Neural cell (in vitro differentiated cells): ENCODE data around the gene IL21R. TPM values are rescaled to one million over a fixed set of nuclear protein-coding genes. Genes with fewer than 3 reads are reported as not detected.

Source experiments
- H2AFZ ChIP-seq: fragments of 200-600, 300-800 bp; sonication (generic), shearing (Covaris generic); 2 replicates; pipeline ENCODE4 v1.6.0; 2014; ENCODE audit warnings: low read depth, mild to moderate bottlenecking, antibody characterized with exemption, low read length, moderate library complexity
- H3F3A ChIP-seq: fragments of 200-600 bp; shearing (Covaris generic); 2 replicates; pipeline ENCODE4 v1.6.1; 2016; ENCODE audit warnings: mild to moderate bottlenecking, moderate library complexity, mixed read lengths, antibody characterized with exemption, low read length; ENCODE audit not compliant: insufficient read depth, poor library complexity, severe bottlenecking
- H3K27ac ChIP-seq: fragments of 200-600, 300-800 bp; sonication (generic), shearing (Covaris generic); 2 replicates; pipeline ENCODE4 v1.5.1; 2014; ENCODE audit warnings: mild to moderate bottlenecking, low read length, moderate library complexity
- H3K27me3 ChIP-seq: fragments of 300-800, 200-600 bp; sonication (generic), shearing (Covaris generic); 2 replicates; pipeline ENCODE4 v1.6.0; 2014; ENCODE audit warnings: mild to moderate bottlenecking, low read depth, low read length, moderate library complexity; ENCODE audit not compliant: insufficient read depth
- H3K36me3 ChIP-seq: fragments of 300-800, 200-600 bp; sonication (generic), shearing (Covaris generic); 2 replicates; pipeline ENCODE4 v1.5.1; 2014; ENCODE audit warnings: mild to moderate bottlenecking, antibody characterized with exemption, low read length, moderate library complexity; ENCODE audit not compliant: insufficient read depth
- H3K4me2 ChIP-seq: fragments of 300-800, 200-600 bp; sonication (generic), shearing (Covaris generic); 2 replicates; pipeline ENCODE4 v1.6.0; 2014; ENCODE audit warnings: mild to moderate bottlenecking, low read length
- H3K4me3 ChIP-seq: fragments of 300-800, 200-600 bp; sonication (generic), shearing (Covaris generic); 2 replicates; pipeline ENCODE4 v1.5.1; 2014; ENCODE audit warnings: mild to moderate bottlenecking, low read length, moderate library complexity
- H3K79me2 ChIP-seq: fragments of 200-600 bp; shearing (Covaris generic); replicated peaks from 2 replicates; pipeline ENCODE4 v1.6.0; 2014; ENCODE audit warnings: mild to moderate bottlenecking, low read length, moderate library complexity; ENCODE audit not compliant: insufficient read depth
- H3K9ac ChIP-seq: fragments of 300-800, 200-600 bp; sonication (generic), shearing (Covaris generic); 2 replicates; pipeline ENCODE4 v1.6.1; 2016; ENCODE audit warnings: mild to moderate bottlenecking, low read length, mixed read lengths
- H3K9me2 ChIP-seq: fragments of 200-600 bp; shearing (Covaris generic); 2 replicates; pipeline ENCODE4 v1.6.1; 2016; ENCODE audit warnings: mild to moderate bottlenecking, low read length, mixed read lengths; ENCODE audit not compliant: insufficient read depth
- H3K9me3 ChIP-seq: fragments of 200-600, 300-800 bp; sonication (generic), shearing (Covaris generic); 2 replicates; pipeline ENCODE4 v1.6.1; 2016; ENCODE audit warnings: mild to moderate bottlenecking, mixed run types, low read length, moderate library complexity, mixed read lengths
- H4K20me1 ChIP-seq: fragments of 200-600 bp; shearing (Covaris generic); 2 replicates; pipeline ENCODE4 v1.6.1; 2016; ENCODE audit warnings: mild to moderate bottlenecking, mixed run types; ENCODE audit not compliant: insufficient read depth
- EP300 ChIP-seq: fragments of 450-650 bp; conservative IDR thresholded peaks from 2 replicates; pipeline ENCODE4 v1.6.1; 2014; ENCODE audit warnings: antibody characterized with exemption, mild to moderate bottlenecking, moderate library complexity; ENCODE audit not compliant: poor library complexity, severe bottlenecking
- EZH2 ChIP-seq: fragments of 200-600, 300-800 bp; shearing (Covaris generic), sonication (generic); IDR thresholded peaks from 2 replicates; pipeline ENCODE4 v1.6.1; 2014; ENCODE audit warnings: antibody characterized with exemption, low read length, borderline replicate concordance, mild to moderate bottlenecking; ENCODE audit not compliant: insufficient read depth, poor library complexity, severe bottlenecking
- MXI1 ChIP-seq: fragments of 450-650 bp; conservative IDR thresholded peaks from 2 replicates; pipeline ENCODE4 v1.6.1; 2014; ENCODE audit warnings: antibody characterized with exemption, mild to moderate bottlenecking; ENCODE audit not compliant: poor library complexity, severe bottlenecking
- POLR2AphosphoS5 ChIP-seq: IDR thresholded peaks from 2 replicates; pipeline ENCODE4 v1.6.1; 2012
- RAD21 ChIP-seq: fragments of 450-650 bp; conservative IDR thresholded peaks from 2 replicates; pipeline ENCODE4 v1.6.1; 2014; ENCODE audit warnings: antibody characterized with exemption, mild to moderate bottlenecking, moderate library complexity
- REST ChIP-seq: IDR thresholded peaks from 2 replicates; pipeline ENCODE4 v1.6.1; 2012; ENCODE audit warnings: borderline replicate concordance
- SMC3 ChIP-seq: fragments of 450-650 bp; conservative IDR thresholded peaks from 2 replicates; pipeline ENCODE4 v1.6.1; 2014; ENCODE audit warnings: antibody characterized with exemption, mild to moderate bottlenecking, moderate library complexity; ENCODE audit not compliant: poor library complexity
- TAF1 ChIP-seq: IDR thresholded peaks from 2 replicates; pipeline ENCODE4 v1.6.1; 2012; ENCODE audit warnings: low read depth
- polyA plus RNA-seq: library from polyadenylated mRNA; depleted of rRNA; stranded (reverse); fragments of >200 nt; gene quantifications from 2 replicates; pipeline ENCODE4 v1.2.3, GENCODE V29; 2014
- TF ChIP-seq, protein P1 (sequence below): fragments of 450-650 bp; IDR thresholded peaks from 2 replicates; pipeline ENCODE4 v1.5.1; 2014; ENCODE audit warnings: antibody characterized with exemption, mild to moderate bottlenecking, moderate library complexity; ENCODE audit not compliant: poor library complexity, severe bottlenecking

IL21R gene
- polyA plus RNA-seq, 1 donor from 2014 or later, result not detected

- H2AFZ ChIP-seq, result no peak overlapping the region
- no peak overlapping the region for H3K4me2 ChIP-seq
- no peaks in the 10 kb centered on the region for H3K9me2 ChIP-seq
- no peak overlapping the region for H3K27ac ChIP-seq
- H3F3A ChIP-seq, result no peaks in the 10 kb centered on the region
- no peaks in the 10 kb centered on the region for H4K20me1 ChIP-seq
- no peak overlapping the region for H3K9ac ChIP-seq
- H3K9me3 ChIP-seq, result no peaks in the 10 kb centered on the region
- TF ChIP-seq MXI1 (no peak), POLR2AphosphoS5 (no peak), TAF1 (no peak), REST (no peak), EP300 (no peak), RAD21 (no peak), SMC3 (no peak), EZH2 (no peak)
- TF ChIP-seq, protein P1, sequence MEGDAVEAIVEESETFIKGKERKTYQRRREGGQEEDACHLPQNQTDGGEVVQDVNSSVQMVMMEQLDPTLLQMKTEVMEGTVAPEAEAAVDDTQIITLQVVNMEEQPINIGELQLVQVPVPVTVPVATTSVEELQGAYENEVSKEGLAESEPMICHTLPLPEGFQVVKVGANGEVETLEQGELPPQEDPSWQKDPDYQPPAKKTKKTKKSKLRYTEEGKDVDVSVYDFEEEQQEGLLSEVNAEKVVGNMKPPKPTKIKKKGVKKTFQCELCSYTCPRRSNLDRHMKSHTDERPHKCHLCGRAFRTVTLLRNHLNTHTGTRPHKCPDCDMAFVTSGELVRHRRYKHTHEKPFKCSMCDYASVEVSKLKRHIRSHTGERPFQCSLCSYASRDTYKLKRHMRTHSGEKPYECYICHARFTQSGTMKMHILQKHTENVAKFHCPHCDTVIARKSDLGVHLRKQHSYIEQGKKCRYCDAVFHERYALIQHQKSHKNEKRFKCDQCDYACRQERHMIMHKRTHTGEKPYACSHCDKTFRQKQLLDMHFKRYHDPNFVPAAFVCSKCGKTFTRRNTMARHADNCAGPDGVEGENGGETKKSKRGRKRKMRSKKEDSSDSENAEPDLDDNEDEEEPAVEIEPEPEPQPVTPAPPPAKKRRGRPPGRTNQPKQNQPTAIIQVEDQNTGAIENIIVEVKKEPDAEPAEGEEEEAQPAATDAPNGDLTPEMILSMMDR, result no peak
- no peaks in the 10 kb centered on the region for H3K79me2 ChIP-seq
- H3K36me3 ChIP-seq, result no peaks in the 10 kb centered on the region
- H3K27me3 ChIP-seq, result no peaks in the 10 kb centered on the region
- no peak overlapping the region for H3K4me3 ChIP-seq
These were observed 72.9 kb downstream of the IL21R start for GRCh38 chr16:27474921-27475320.

- Histone ChIP-seq H3K36me3 (no peaks in the 10 kb centered on the region), H3K4me2 (no peak overlapping the region), H2AFZ (no peak overlapping the region), H3K79me2 (no peaks in the 10 kb centered on the region), H3K9me2 (no peaks in the 10 kb centered on the region), H3K9me3 (no peaks in the 10 kb centered on the region), H4K20me1 (no peaks in the 10 kb centered on the region), H3K9ac (no peak overlapping the region), H3K4me3 (no peak overlapping the region), H3K27me3 (no peaks in the 10 kb centered on the region), H3F3A (no peaks in the 10 kb centered on the region), H3K27ac (no peak overlapping the region)
- TF ChIP-seq, protein P1, result no peak
- TF ChIP-seq REST (no peak), MXI1 (no peak), EZH2 (no peak), TAF1 (no peak), SMC3 (no peak), POLR2AphosphoS5 (no peak), RAD21 (no peak), EP300 (no peak)
These were observed 73.6 kb downstream of the IL21R start for GRCh38 chr16:27475561-27475960.
